A549 treated with Mapracorat at 1 μM for 4 hours (cell line): ENCODE measurements around the gene PROK1. TPM values are rescaled to one million over a fixed set of nuclear protein-coding genes. Genes with fewer than 3 reads are reported as not detected.

Experiments
- total RNA-seq: library from RNA; stranded (reverse); fragments of 200-300 nt; extraction: Qiagen RNA extraction; gene quantifications from 5 replicates; pipeline ENCODE4 v1.2.3, GENCODE V29; 2022

The PROK1 gene
- total RNA-seq: not detected in 5 replicates

GRCh38 chr1:110450929-110451328 lies at the start of gene PROK1:
PROK1 (plus strand) TSS chr1:110451149; CDS start chr1:110451217, 68 bp downstream.

GRCh38 chr1:110407260-110408210 lies 43.4 kb upstream of the PROK1 start, which contains the start of gene LAMTOR5:
LAMTOR5 (minus strand) TSS chr1:110407694; CDS start chr1:110407620, 74 bp downstream.

Other genes with a start within 250 kb of the PROK1 start
- gene KCNC4, start 240.8 kb upstream of the PROK1 start, total RNA-seq: 2.2 to 4.1 TPM (median 3.7 TPM) in 5 replicates
- 5.9 to 9.4 TPM (median 8.1 TPM) in 5 replicates for gene RBM15, start 111.8 kb upstream of the PROK1 start, total RNA-seq
- gene SLC16A4, start 60.1 kb upstream of the PROK1 start, total RNA-seq: 25.7 to 37.3 TPM (median 31.4 TPM) in 5 replicates
- gene LAMTOR5, start 43.5 kb upstream of the PROK1 start, total RNA-seq: 179 to 197 TPM (median 184 TPM) in 5 replicates
- gene KCNA10, start 68.0 kb downstream of the PROK1 start, total RNA-seq: not detected in 5 replicates
- gene KCNA2, start 155.2 kb downstream of the PROK1 start, total RNA-seq: 0.02 to 0.10 TPM in 2 of 5 replicates, not detected in the others
- gene KCNA3, start 223.8 kb downstream of the PROK1 start, total RNA-seq: not detected in 5 replicates